HG03575 (cell line): ENCODE results near the gene IFT80.
"Not testable (repeated sequence)": the region's sequence is repeated elsewhere in the genome, so short reads cannot be mapped to it uniquely, and the experiment has no call there.

Experiments used
- ATAC-seq: cut with Tn5 transposase; IDR thresholded peaks from one replicate; pipeline ENCODE4 v1.9.1; 2021; ENCODE audit not compliant: unreplicated experiment, insufficient number of reproducible peaks, low FRiP score; ENCODE audit errors: extremely low read depth

Gene IFT80

DNA sequence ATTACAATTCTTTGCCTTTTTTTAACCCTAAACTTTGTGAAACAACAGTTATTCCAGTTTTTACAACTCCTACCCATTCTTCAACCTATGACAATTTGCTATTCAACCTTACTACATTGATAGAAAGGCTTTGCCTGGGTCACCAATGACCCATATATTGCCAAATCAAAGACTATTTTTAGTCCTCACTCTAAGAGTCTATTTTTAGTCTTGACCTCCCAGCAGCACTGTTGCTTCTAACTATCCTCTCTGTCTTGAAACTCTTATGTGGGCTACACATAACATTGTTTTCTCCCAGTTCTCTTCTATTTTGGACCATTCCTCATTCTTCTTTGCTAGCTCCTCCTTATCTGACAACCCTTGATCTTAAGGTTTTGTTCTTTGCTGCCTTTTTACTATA lies 102.4 kb downstream of the IFT80 start:
- ATAC-seq: no peak

DNA sequence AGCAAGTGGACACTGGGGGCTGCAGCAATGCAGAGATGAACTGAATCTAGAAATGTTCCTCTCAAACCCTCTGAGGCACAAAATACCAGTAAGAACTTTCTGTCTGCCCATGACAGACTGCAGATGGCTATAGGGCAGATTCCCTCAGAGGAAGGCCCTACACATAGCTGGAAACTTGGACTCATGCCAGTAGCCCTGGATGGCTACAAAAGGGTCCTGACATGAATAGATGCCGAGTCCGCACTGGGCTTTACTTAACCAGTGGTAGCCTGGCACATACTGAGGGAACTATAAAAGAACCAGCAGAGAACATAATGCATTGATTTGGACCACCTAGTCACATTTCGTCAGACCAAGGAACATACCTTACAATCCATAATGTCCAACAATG lies 107.1 kb downstream of the IFT80 start:
- no peak for ATAC-seq

DNA sequence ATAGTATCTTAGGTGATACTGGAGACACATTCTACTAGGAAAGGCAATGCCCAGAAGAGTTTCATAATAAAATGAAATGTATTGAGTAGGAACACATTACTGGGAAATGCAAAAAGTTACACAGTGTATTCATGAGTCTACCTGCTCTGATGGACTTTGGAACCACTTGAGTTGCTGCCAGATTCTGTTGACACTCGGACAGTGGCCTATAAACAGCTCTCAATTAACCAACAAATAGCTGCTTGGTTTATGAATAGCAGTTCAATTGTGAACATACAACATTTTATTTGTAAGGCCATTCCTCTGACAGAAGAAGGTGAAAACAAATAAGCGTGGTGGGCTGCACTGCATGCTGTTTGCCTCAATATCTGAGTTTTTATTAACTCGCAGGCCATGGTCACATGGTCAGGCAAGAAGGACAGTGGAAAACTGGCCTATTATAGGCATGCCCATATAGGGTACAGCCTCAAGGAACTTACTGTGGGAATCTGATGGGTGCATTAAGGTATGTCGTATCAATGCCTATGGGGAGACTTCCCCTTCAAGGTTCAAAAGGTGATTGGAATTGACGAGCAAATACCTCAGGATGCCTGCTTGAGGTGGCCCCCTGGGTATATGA lies 107.6 kb downstream of the IFT80 start:
- no peak for ATAC-seq

DNA sequence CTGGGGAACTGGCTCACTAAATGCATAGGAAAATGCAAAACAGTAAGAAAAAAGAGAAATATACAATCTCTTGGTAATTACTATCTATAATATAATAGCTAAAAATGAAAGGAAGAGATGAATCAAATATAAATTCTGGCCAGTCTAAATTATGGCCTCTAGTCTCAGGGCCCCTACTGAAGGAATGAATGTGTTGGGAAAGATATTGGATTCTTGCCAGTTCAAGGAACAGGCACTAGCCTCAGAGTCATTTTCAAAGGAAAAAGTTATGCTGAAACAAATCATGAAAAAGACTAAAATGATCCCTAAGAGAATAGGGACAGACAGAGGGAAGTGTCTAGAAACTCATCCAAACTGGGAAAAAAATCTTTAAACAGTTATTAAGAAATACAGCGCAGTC lies 111.4 kb downstream of the IFT80 start:
- ATAC-seq: no peak

DNA sequence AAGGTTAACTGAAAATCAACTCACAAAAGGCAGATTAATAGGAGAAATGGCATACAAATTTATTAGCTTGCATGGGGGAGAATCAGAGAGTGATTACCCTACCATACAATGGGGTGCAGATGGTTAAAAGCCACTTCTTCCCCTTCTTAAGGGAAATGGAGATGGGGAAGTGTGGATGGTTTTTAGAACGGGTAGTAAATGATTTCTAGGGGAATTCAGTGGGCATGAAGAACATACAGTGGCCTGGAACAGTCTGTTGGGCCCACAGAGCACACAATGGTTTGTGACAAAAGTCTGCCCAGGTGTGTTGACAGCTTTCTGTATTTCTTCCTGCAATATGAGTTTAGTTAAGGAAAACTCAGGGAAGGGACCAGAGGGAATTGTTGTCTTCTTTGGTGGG lies 112.8 kb downstream of the IFT80 start:
- ATAC-seq: no peak

DNA sequence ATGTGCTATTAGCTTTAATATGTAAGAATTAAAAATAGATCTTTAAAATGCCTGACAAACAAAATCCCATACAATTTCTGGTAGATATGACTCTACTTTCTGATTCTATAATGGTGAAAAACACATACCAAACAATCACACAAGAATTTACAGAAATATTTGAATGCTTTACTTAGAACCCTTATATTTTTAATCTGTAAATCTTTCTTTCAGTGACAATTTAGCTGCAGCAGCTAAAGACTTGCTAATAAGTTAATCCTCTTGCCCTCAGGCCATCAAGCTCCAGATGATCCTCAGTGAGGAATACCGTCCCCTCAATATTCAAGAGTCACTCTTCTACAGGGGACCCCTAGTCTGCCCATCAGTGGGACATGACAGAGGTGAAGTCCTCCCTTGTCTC lies 118.2 kb downstream of the IFT80 start:
- ATAC-seq: no peak

DNA sequence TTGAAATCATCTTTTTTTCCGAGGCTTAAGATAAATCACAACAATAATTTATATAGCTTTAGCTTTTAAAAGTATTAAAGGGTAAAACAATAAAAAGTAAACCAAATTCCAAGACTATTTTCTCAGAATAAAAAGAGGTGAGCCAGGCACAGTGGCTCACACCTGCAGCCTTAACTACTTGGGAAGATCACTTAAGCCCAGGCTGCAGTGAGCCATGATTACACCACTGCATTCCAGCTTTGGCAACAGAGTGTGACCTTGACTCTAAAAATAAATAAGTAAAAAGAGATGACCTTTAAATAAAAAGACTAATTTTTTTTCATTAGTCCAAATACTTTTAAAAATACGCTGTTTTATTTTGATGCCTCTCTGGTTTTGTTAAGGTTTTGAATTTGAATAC lies 119.4 kb downstream of the IFT80 start:
- ATAC-seq: no peak

DNA sequence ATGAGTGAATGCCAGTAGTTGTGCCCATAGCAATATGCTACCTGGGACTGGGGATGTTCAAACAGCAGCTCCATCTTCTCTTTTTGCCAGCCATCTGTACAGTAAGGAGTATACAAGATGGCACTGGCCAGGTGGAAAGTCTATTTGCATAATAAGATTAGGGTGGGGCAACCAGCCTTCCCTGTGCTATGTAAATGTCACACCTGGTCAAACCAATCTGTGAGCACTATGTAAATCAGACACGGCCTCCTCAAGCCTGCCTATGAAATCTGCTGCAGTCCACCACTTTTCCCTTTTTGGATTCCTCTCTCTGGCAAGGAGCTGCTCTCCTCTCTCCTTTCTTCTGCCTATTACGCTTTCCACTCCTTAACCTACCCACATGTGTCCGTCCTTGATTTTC lies 120.8 kb downstream of the IFT80 start:
- no peak for ATAC-seq

DNA sequence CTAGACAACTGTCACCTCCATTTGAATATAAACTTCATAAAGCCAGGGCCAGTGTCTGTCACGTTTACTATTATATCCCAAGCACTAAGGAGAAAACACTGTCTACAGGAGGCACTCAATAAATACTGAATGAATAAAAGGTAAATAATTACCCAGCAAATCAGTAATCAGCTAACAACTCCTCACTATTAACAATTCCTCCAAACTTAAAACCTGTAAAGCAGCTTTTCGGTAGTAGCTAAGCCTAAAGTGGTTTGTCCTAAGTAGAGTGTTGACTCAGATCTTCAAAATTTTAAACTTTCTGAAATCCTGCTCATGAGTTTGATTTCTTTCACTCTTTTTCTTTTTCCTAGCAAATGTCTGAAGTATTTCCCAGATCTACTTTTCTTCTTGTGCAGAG lies 133.9 kb downstream of the IFT80 start:
- ATAC-seq: no peak

DNA sequence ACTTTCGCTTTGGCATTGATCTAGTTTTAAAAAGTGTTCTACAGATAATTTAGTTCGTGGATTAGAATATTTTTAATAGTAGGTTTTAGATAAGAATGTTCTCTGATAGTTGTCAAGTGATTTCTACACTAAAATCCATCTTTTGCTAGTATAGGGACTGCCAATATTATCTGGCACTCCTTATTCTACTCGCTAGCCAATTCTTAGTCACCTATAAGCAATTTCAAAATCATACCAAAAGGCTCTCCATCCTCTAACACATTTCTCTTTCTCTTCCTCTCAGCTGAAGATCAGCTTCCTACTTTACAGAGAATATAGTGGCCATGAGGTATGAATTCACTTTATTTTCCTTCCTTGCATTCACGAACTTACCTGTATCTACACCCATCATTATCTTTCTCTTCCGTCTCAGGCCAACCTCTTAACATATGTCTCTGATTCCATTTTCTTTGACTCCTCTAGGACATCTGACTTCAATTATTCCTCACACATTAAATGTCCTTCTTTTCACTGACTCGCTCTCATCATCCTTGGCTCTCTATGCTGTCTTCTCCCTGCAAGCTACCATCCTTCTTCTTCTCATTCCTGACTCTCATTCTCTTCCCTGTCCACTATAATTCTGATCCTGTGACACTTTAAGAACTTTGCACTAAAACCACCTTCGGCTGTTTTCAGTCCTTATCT lies 138.3 kb downstream of the IFT80 start:
- ATAC-seq: no peak

DNA sequence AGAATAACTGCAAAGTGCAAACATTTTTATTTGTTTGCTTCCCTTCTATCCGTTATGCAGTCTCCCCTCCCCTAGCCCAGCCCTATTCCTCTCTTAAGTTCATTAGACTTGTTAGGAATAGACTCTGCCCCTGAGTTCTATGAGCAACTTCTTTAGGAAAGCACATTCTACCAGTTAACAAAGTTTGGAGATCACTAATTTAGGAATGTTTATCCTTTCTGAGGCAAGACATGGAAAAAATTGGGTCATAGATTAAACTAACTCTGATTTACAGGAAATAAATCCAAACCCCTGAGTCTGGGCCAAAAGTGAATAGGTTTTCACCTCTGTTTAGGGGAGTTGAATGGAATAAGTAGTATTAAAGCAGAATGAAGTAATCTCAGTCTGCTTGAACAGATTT lies 139.4 kb downstream of the IFT80 start:
- ATAC-seq: no peak

DNA sequence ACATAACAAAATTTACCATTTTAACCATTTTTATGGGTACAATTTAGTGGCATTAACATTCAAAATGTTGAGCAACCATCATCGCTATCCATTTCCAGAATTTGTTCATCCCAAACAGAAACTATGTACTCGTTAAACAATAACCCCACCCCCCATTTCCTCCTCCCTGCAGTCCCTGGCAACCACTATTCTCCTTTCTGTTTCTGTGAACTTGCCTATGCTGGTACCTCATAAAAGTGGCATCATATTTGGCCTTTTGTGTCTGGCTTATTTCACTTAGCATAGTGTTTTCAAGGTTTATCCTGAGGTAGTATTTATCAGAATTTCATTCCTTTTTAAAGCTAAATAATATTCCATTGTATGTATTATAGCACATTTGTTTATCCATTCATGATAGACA lies 141.4 kb downstream of the IFT80 start:
- ATAC-seq: no peak

DNA sequence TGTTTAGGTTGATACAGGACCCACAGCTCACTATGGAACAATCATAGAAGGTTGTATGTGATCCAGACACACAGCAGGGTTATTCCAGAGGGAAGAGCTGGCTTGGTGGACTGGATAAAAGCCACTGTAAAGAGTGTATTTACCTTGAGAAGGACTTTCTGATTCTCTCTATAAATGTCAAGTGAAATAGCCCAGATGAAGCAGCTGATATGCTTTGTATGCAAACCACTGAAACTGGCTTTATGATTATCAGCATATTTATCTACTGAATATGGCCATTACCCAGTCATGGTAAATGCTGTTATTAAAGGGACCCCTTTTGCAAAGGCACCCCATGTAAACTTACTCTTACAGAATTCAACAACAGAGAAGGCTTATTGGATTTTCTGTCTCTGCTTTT lies 145.7 kb downstream of the IFT80 start:
- ATAC-seq: no peak

DNA sequence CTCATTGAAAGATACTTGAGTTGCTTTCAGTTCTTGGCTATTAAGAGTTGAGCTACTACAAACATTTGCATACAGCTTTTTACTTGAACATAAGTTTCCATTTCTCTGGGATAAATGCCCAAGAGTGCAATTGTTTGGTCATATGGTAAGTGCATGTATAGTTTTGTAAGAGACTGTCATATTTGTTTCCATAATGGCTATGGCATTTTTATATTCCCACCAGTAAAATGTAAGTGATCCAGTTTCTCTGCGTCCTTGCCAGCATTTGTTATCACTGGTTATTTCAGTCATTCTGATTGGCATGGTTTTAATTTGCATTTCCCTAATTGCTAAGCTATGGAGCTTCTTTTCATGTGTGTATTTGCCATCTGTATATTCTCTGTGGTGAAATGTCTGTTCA lies 151.3 kb downstream of the IFT80 start:
- ATAC-seq: no peak

DNA sequence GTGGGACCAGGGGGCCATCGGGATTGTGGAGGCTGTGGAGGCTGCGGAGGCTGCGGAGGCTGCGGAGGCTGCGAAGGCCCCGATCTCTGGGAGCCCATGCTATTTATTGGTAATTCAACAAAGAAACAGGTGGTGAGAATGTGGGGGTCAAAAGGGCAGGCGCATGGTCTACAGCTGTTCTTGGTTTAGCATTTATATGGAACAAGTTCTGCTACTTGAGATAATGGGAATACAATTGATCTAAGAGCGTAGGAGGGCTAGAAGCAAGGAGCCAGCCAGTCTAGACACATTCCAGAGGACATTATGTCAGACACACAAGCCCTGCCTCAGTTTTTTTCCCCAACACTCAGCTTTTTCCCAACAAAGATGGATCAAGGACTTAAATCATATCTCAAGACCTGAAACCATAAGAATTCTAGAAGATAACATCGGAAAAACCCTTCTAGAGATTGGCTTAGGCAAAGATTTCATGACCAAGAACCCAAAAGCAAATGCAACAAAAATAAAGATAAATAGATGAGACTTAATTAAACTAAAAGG lies 153.7 kb downstream of the IFT80 start:
- no peak for ATAC-seq

DNA sequence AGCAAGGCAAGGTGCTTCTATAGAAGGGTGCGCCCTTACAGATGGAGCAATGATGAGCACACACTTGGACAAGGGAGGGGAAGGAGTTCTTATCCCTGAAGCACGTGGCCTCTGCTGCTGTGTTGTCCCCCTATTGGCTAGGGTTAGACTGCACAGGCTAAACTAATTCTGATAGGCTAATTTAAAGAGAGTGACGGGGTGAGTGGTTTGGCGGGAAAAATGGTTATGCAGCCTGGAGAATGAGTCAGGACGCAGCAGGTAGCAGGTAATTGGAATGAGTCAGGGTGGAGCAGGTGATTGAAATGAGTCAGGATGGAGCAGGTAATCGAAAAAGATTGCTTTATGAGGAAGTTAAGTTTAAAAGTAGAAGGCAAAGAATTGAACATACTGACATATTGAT lies 158.3 kb downstream of the IFT80 start:
- not testable (repeated sequence) for ATAC-seq

DNA sequence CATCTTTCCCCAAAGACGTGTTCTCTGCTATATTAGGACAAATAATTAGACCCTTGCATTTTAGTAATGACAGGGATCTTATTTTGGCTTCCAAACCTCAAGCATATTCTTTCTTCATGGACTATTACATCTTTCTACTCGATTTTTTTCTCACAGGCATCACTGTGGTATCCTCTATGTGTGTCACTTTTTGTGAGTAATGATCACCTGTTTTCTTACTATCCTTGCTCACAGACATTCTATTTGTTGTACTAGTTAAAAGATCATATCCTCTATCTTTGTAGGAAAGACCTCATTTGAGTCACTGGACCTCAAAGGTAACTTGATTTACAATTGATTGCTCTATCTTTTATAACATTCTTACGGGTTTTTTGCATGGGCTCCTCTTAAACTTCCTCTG lies 167.0 kb downstream of the IFT80 start:
- ATAC-seq: no peak

DNA sequence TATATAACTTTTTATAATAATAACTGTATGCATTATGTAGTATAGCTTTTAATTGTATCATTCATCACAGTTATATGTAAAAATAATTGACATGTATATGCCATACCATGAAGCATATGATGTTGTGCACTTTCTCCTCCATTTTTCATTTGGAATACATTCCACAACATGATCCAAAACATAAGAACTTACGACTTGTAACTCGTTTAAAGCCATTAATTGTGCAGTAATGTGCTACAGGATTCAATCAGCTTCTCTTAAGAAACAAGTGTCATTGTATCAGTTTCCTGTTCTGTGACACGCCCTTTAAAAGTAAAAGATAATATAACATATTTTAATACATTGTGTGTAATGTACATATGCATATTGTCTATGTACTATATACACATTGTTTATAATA lies 171.6 kb downstream of the IFT80 start:
- ATAC-seq: no peak

DNA sequence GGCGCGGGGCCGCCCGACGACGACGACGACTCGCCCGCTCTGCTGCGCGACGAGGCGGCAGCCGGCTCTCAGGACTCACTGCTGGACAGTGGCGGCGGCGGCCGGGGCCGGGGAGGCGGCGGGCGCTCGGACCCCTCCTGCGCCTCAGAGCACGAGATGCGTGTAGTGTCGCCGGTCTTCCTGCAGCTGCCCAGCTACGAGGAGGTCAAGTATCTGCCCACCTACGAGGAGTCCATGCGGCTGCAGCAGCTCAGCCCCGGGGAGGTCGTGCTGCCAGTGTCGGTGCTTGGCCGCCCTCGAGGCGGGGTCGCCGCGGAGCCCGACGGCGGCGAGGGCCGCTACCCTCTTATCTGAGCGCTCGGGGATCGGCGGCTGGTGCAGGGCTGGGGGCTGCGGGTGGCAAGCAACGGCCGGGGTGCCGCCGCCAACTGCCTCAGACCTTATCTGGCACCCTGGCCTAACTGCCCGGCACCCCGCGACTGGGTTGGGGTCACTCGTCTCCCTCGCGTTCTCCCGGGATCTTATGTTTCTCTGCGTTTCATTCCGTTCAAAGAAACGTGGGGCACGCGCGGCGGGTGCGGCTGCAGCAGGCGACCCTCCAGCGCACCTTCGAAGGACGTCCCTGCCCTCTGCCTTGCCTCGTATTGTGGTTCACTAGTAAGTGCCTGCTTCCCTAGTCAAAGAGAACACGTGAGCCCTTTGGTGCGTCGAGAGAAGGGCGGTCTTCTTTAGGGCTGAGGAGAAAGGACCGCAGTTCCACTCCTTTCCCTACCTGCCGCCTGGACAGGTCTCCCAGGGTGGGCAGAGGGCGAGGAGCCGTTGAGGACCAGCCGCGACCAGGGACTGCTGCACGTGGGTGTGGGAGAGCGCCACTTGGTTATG lies 172.8 kb downstream of the IFT80 start:
- ATAC-seq: no peak
